ENCODE results near the gene MYCN.
"Not testable (repeated sequence)": the region's sequence is repeated elsewhere in the genome, so short reads cannot be mapped to it uniquely, and the experiment has no call there.

The MYCN gene

GRCh38 chr2:15951936-15952335 lies 11.6 kb downstream of the MYCN start:
- H3K9me3 ChIP-seq (ENCODE audit: control insufficient read depth, low read depth, low read length); H3K27ac ChIP-seq (ENCODE audit: low read length); H3K4me1 ChIP-seq (ENCODE audit: control insufficient read depth, low read depth, low read length); H3K9ac ChIP-seq (ENCODE audit: low read length); H3K4me3 ChIP-seq (ENCODE audit: low read length); H3K27me3 ChIP-seq (ENCODE audit: control insufficient read depth, insufficient read depth, low read length): not testable (repeated sequence)
- peaks cover 14% of the 10 kb centered on the region for H3K36me3 ChIP-seq (ENCODE audit: control insufficient read depth, low read depth, low read length)

- peaks cover 7% of the 10 kb centered on the region for H3K36me3 ChIP-seq (ENCODE audit: control insufficient read depth, low read depth, low read length)
- no peak overlapping the region for H3K27ac ChIP-seq (ENCODE audit: low read length)
- H3K4me1 ChIP-seq (ENCODE audit: control insufficient read depth, low read depth, low read length), result peaks cover 9% of the 10 kb centered on the region
- no peaks in the 10 kb centered on the region for H3K27me3 ChIP-seq (ENCODE audit: control insufficient read depth, insufficient read depth, low read length)
- H3K9ac ChIP-seq (ENCODE audit: low read length), result no peak overlapping the region
- H3K4me3 ChIP-seq (ENCODE audit: low read length), result no peak overlapping the region
- no peaks in the 10 kb centered on the region for H3K9me3 ChIP-seq (ENCODE audit: control insufficient read depth, low read depth, low read length)
Observed at GRCh38 chr2:15952451-15953146, 12.2 kb downstream of the MYCN start.

- no peaks in the 10 kb centered on the region for H3K9me3 ChIP-seq (ENCODE audit: control insufficient read depth, low read depth, low read length)
- H3K27ac ChIP-seq (ENCODE audit: low read length), result no peak overlapping the region
- H3K27me3 ChIP-seq (ENCODE audit: control insufficient read depth, insufficient read depth, low read length), result no peaks in the 10 kb centered on the region
- H3K9ac ChIP-seq (ENCODE audit: low read length), result no peak overlapping the region
- no peak overlapping the region for H3K4me3 ChIP-seq (ENCODE audit: low read length)
- H3K36me3 ChIP-seq (ENCODE audit: control insufficient read depth, low read depth, low read length), result peaks cover 1% of the 10 kb centered on the region
- H3K4me1 ChIP-seq (ENCODE audit: control insufficient read depth, low read depth, low read length), result peaks cover 14% of the 10 kb centered on the region
Observed at GRCh38 chr2:15953147-15953630, 12.8 kb downstream of the MYCN start.

GRCh38 chr2:15953891-15954680 lies 13.7 kb downstream of the MYCN start:
- Histone ChIP-seq H3K36me3 (ENCODE audit: control insufficient read depth, low read depth, low read length) (no peaks in the 10 kb centered on the region), H3K4me1 (ENCODE audit: control insufficient read depth, low read depth, low read length) (peaks cover 17% of the 10 kb centered on the region)

GRCh38 chr2:15954761-15955160 lies 14.4 kb downstream of the MYCN start:
- Histone ChIP-seq H3K9me3 (ENCODE audit: control insufficient read depth, low read depth, low read length) (no peaks in the 10 kb centered on the region), H3K27ac (ENCODE audit: low read length) (no peak overlapping the region), H3K27me3 (ENCODE audit: control insufficient read depth, insufficient read depth, low read length) (no peaks in the 10 kb centered on the region), H3K4me3 (ENCODE audit: low read length) (no peak overlapping the region), H3K4me1 (ENCODE audit: control insufficient read depth, low read depth, low read length) (peaks cover 17% of the 10 kb centered on the region), H3K9ac (ENCODE audit: low read length) (no peak overlapping the region), H3K36me3 (ENCODE audit: control insufficient read depth, low read depth, low read length) (no peaks in the 10 kb centered on the region)

More at GRCh38 chr2:15953891-15954680, 13.7 kb downstream of the MYCN start:
- H3K27me3 ChIP-seq (ENCODE audit: control insufficient read depth, insufficient read depth, low read length), result no peaks in the 10 kb centered on the region
- H3K9ac ChIP-seq (ENCODE audit: low read length), result no peak overlapping the region
- H3K9me3 ChIP-seq (ENCODE audit: control insufficient read depth, low read depth, low read length), result no peaks in the 10 kb centered on the region
- no peak overlapping the region for H3K27ac ChIP-seq (ENCODE audit: low read length)
- H3K4me3 ChIP-seq (ENCODE audit: low read length), result no peak overlapping the region

GRCh38 chr2:15955232-15955988 lies 15.1 kb downstream of the MYCN start:
- H3K4me3 ChIP-seq (ENCODE audit: low read length), result no peak overlapping the region

GRCh38 chr2:15956230-15956629 lies 15.9 kb downstream of the MYCN start:
- H3K36me3 ChIP-seq (ENCODE audit: control insufficient read depth, low read depth, low read length), result no peaks in the 10 kb centered on the region
- H3K27me3 ChIP-seq (ENCODE audit: control insufficient read depth, insufficient read depth, low read length), result no peaks in the 10 kb centered on the region
- no peak overlapping the region for H3K9ac ChIP-seq (ENCODE audit: low read length)
- peaks cover 17% of the 10 kb centered on the region for H3K4me1 ChIP-seq (ENCODE audit: control insufficient read depth, low read depth, low read length)
- H3K27ac ChIP-seq (ENCODE audit: low read length), result no peak overlapping the region
- no peaks in the 10 kb centered on the region for H3K9me3 ChIP-seq (ENCODE audit: control insufficient read depth, low read depth, low read length)
- H3K4me3 ChIP-seq (ENCODE audit: low read length), result no peak overlapping the region

More at GRCh38 chr2:15955232-15955988, 15.1 kb downstream of the MYCN start:
- Histone ChIP-seq H3K9ac (ENCODE audit: low read length) (no peak overlapping the region), H3K27me3 (ENCODE audit: control insufficient read depth, insufficient read depth, low read length) (no peaks in the 10 kb centered on the region), H3K27ac (ENCODE audit: low read length) (no peak overlapping the region), H3K9me3 (ENCODE audit: control insufficient read depth, low read depth, low read length) (no peaks in the 10 kb centered on the region), H3K36me3 (ENCODE audit: control insufficient read depth, low read depth, low read length) (no peaks in the 10 kb centered on the region), H3K4me1 (ENCODE audit: control insufficient read depth, low read depth, low read length) (peaks cover 17% of the 10 kb centered on the region)

- no peak overlapping the region for H3K4me3 ChIP-seq (ENCODE audit: low read length)
- no peak overlapping the region for H3K27ac ChIP-seq (ENCODE audit: low read length)
- no peaks in the 10 kb centered on the region for H3K9me3 ChIP-seq (ENCODE audit: control insufficient read depth, low read depth, low read length)
- H3K27me3 ChIP-seq (ENCODE audit: control insufficient read depth, insufficient read depth, low read length), result no peaks in the 10 kb centered on the region
- no peak overlapping the region for H3K9ac ChIP-seq (ENCODE audit: low read length)
- peaks cover 17% of the 10 kb centered on the region for H3K4me1 ChIP-seq (ENCODE audit: control insufficient read depth, low read depth, low read length)
- H3K36me3 ChIP-seq (ENCODE audit: control insufficient read depth, low read depth, low read length), result no peaks in the 10 kb centered on the region
Observed at GRCh38 chr2:15956751-15957736, 16.7 kb downstream of the MYCN start.

- Histone ChIP-seq H3K4me3 (ENCODE audit: low read length) (no peak overlapping the region), H3K4me1 (ENCODE audit: control insufficient read depth, low read depth, low read length) (peaks cover 17% of the 10 kb centered on the region), H3K27me3 (ENCODE audit: control insufficient read depth, insufficient read depth, low read length) (no peaks in the 10 kb centered on the region), H3K9ac (ENCODE audit: low read length) (no peak overlapping the region), H3K9me3 (ENCODE audit: control insufficient read depth, low read depth, low read length) (no peaks in the 10 kb centered on the region), H3K36me3 (ENCODE audit: control insufficient read depth, low read depth, low read length) (no peaks in the 10 kb centered on the region), H3K27ac (ENCODE audit: low read length) (no peak overlapping the region)
Observed at GRCh38 chr2:15957881-15958713, 17.7 kb downstream of the MYCN start.

Data from iPS-18a (cell line).